Measurements from ENCODE around the gene SCGB3A1. TPM values are rescaled to one million over a fixed set of nuclear protein-coding genes. Genes with fewer than 3 reads are reported as not detected.

The SCGB3A1 gene
- total RNA-seq, 8 experiments from 2014 or later = not detected

Other genes starting within 250 kb of the SCGB3A1 start
- gene GFPT2, start 238.2 kb downstream of the SCGB3A1 start, total RNA-seq = 100 to 1,000 TPM in 1 of 8 experiments, 10 to 100 TPM in 2, 1 to 10 TPM in 5; 3.8 to 140 (median 9.5) TPM
- 10 to 100 TPM in 7 of 8 experiments, 1 to 10 TPM in 1; 7.4 to 29.4 (median 20.2) TPM for gene CNOT6, start 97.1 kb downstream of the SCGB3A1 start, total RNA-seq
- gene FLT4, start 58.1 kb upstream of the SCGB3A1 start, total RNA-seq = 1 to 10 TPM in 4 of 8 experiments, under 1 TPM in 4; 0.14 to 4.4 (median 1.2) TPM
- gene OR2Y1, start 148.6 kb upstream of the SCGB3A1 start, total RNA-seq = under 1 TPM in 3 of 8 experiments, not detected in 5; 0.27 to 0.76 (median 0.56) TPM
- 10 to 100 TPM; 24.6 to 59.6 (median 37.7) TPM for gene MGAT1, start 211.3 kb upstream of the SCGB3A1 start, total RNA-seq